SK-N-SH treated with all-trans-retinoic acid at 6 μM for 48 hours (cell line): ENCODE results near the gene PLD5.
"Not testable (repeated sequence)": the region's sequence is repeated elsewhere in the genome, so short reads cannot be mapped to it uniquely, and the experiment has no call there.

Experiments
- ATAC-seq: fragments of 200-7000 bp; cut with Tn5 transposase; 3 replicates; pipeline ENCODE4 v1.9.1; 2020; ENCODE audit warnings: mild to moderate bottlenecking, moderate library complexity
- ARNTL ChIP-seq: fragments of 450-650 bp; formaldehyde crosslinking; IDR thresholded peaks from 2 replicates; pipeline ENCODE4 v1.5.0; 2020; ENCODE audit warnings: low read depth, mild to moderate bottlenecking, moderate library complexity, borderline replicate concordance
- CSDC2 ChIP-seq: fragments of 250-450 bp; sonication (Bioruptor Pico); IDR thresholded peaks from 2 replicates; pipeline ENCODE4 v1.5.0; 2020; ENCODE audit warnings: mild to moderate bottlenecking, moderate library complexity
- CSRNP3 ChIP-seq: fragments of 250-450 bp; sonication (Bioruptor Pico); IDR thresholded peaks from 2 replicates; pipeline ENCODE4 v1.5.1; 2021; ENCODE audit warnings: mild to moderate bottlenecking, moderate library complexity
- ESRRG ChIP-seq: fragments of 250-450 bp; sonication (Bioruptor Pico); IDR thresholded peaks from 2 replicates; pipeline ENCODE4 v1.6.1; 2021; ENCODE audit warnings: mild to moderate bottlenecking
- ISL1 ChIP-seq: fragments of 250-450 bp; sonication (Bioruptor Pico); IDR thresholded peaks from 2 replicates; pipeline ENCODE4 v2.1.2; 2022; ENCODE audit warnings: mild to moderate bottlenecking, moderate library complexity
- POU6F1 ChIP-seq: fragments of 250-450 bp; sonication (Bioruptor Pico); IDR thresholded peaks from 2 replicates; pipeline ENCODE4 v1.8.0; 2021; ENCODE audit warnings: low read depth, mild to moderate bottlenecking, moderate library complexity, borderline replicate concordance
- PPARA ChIP-seq: fragments of 250-450 bp; sonication (Bioruptor Pico); IDR thresholded peaks from 2 replicates; pipeline ENCODE4 v1.5.0; 2020; ENCODE audit warnings: mild to moderate bottlenecking, borderline replicate concordance
- SNAI2 ChIP-seq: fragments of 250-450 bp; sonication (Bioruptor Pico); IDR thresholded peaks from 2 replicates; pipeline ENCODE4 v1.5.0; 2020; ENCODE audit warnings: mild to moderate bottlenecking, moderate library complexity
- ZC3H10 ChIP-seq: fragments of 250-450 bp; sonication (Bioruptor Pico); IDR thresholded peaks from 2 replicates; pipeline ENCODE4 v1.5.1; 2021; ENCODE audit warnings: mild to moderate bottlenecking, moderate library complexity
- ZFP3 ChIP-seq: fragments of 250-450 bp; sonication (Bioruptor Pico); IDR thresholded peaks from 2 replicates; pipeline ENCODE4 v1.5.0; 2020; ENCODE audit warnings: mild to moderate bottlenecking, moderate library complexity
- ZFP30 ChIP-seq: fragments of 450-650 bp; formaldehyde crosslinking; IDR thresholded peaks from 2 replicates; pipeline ENCODE4 v1.5.0; 2022; ENCODE audit warnings: mild to moderate bottlenecking, moderate library complexity
- ZNF565 ChIP-seq: fragments of 450-650 bp; formaldehyde crosslinking; conservative IDR thresholded peaks from 2 replicates; pipeline ENCODE4 v1.5.0; 2020; ENCODE audit warnings: low read depth, mild to moderate bottlenecking, moderate library complexity
- ZNF70 ChIP-seq: fragments of 450-650 bp; formaldehyde crosslinking; IDR thresholded peaks from 2 replicates; pipeline ENCODE4 v1.5.0; 2020; ENCODE audit warnings: mild to moderate bottlenecking, moderate library complexity
- ZNF8 ChIP-seq: fragments of 450-650 bp; formaldehyde crosslinking; IDR thresholded peaks from 2 replicates; pipeline ENCODE4 v1.5.0; 2020; ENCODE audit warnings: mild to moderate bottlenecking, moderate library complexity
- TF ChIP-seq, protein P1 (sequence below): fragments of 250-450 bp; sonication (Bioruptor Pico); IDR thresholded peaks from 2 replicates; pipeline ENCODE4 v1.5.1; 2020; ENCODE audit warnings: low read depth, mild to moderate bottlenecking, moderate library complexity
- TF ChIP-seq, protein P2 (sequence below): fragments of 250-450 bp; sonication (Bioruptor Pico); IDR thresholded peaks from 2 replicates; pipeline ENCODE4 v1.8.0; 2020; ENCODE audit warnings: mild to moderate bottlenecking, moderate library complexity, borderline replicate concordance
- TF ChIP-seq, protein P3 (sequence below): fragments of 250-450 bp; sonication (Bioruptor Pico); IDR thresholded peaks from 2 replicates; pipeline ENCODE4 v1.5.0; 2020; ENCODE audit warnings: mild to moderate bottlenecking, moderate library complexity

Gene PLD5

DNA sequence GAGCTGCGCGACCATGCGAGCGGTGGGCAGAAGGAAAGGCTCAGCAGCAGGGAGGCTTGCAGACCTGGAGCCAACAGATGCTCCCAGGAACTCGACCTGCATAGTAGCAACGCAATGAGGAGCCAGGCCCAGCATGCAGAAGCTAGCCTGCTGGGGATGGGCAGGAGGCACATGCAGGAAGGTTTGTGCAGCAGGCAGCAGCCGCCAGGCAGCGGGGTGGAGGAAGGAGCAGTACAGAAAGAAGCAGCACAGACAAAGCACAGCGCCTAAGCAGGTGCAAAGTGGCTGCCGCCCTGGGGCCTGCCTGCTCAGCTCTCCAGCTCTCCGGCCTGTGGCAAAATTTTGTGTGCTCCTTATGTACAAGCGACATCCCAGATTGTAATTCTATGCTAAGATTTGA lies 312.1 kb downstream of the PLD5 start:
- TF ChIP-seq ZFP3 (no peak), ZFP30 (CRISPR knock-in tag) (no peak), ZC3H10 (CRISPR knock-in tag) (no peak), POU6F1 (CRISPR knock-in tag) (no peak), ZNF70 (CRISPR knock-in tag) (no peak), ARNTL (CRISPR knock-in tag) (no peak), PPARA (no peak), CSDC2 (CRISPR knock-in tag) (no peak)
- TF ChIP-seq, protein P1, sequence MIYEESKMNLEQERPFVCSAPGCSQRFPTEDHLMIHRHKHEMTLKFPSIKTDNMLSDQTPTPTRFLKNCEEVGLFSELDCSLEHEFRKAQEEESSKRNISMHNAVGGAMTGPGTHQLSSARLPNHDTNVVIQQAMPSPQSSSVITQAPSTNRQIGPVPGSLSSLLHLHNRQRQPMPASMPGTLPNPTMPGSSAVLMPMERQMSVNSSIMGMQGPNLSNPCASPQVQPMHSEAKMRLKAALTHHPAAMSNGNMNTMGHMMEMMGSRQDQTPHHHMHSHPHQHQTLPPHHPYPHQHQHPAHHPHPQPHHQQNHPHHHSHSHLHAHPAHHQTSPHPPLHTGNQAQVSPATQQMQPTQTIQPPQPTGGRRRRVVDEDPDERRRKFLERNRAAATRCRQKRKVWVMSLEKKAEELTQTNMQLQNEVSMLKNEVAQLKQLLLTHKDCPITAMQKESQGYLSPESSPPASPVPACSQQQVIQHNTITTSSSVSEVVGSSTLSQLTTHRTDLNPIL = no peak
- TF ChIP-seq, protein P2, sequence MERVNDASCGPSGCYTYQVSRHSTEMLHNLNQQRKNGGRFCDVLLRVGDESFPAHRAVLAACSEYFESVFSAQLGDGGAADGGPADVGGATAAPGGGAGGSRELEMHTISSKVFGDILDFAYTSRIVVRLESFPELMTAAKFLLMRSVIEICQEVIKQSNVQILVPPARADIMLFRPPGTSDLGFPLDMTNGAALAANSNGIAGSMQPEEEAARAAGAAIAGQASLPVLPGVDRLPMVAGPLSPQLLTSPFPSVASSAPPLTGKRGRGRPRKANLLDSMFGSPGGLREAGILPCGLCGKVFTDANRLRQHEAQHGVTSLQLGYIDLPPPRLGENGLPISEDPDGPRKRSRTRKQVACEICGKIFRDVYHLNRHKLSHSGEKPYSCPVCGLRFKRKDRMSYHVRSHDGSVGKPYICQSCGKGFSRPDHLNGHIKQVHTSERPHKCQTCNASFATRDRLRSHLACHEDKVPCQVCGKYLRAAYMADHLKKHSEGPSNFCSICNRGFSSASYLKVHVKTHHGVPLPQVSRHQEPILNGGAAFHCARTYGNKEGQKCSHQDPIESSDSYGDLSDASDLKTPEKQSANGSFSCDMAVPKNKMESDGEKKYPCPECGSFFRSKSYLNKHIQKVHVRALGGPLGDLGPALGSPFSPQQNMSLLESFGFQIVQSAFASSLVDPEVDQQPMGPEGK (CRISPR knock-in tag) = no peak
- ATAC-seq = no peak

DNA sequence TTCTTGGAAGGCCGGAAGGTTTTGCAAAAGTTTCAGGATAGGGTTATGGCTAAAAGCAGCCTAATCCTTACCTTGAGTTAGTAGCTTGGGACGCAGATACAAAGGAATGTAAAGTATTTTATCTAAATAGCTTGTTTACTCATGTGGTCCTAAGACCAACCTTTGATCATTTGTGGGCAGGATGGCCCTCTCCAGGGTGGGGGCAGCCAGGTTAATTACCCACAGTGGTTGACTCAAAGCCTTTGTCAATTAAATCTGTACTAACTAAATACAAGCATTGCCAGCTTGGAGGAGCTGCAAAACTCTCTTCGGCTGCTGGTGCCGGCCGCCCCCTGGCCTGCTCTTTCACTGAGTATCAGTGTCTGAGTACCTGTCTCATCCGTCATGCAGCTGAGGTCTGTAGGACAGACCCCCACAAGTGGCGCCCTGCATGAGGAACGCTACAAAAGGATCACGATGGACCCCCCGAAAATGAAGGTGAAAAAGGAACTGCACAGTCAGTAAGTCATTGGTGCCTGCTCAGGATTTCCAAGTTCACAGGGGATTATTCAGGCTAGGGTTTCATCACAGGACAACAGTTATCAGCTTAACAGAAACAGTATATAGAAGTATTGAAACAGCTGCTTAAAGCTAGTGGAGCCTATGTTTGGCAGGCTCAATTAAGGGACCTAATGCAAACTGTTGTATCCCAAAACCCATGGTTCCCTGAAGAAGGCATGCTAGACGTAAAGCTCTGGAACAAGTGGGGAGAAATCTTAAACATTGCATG lies 313.1 kb downstream of the PLD5 start:
- TF ChIP-seq ESRRG (CRISPR knock-in tag) (no peak), SNAI2 (no peak), ZFP30 (CRISPR knock-in tag) (no peak), ISL1 (no peak), ZNF70 (CRISPR knock-in tag) (no peak), ZNF565 (CRISPR knock-in tag) (no peak), CSRNP3 (no peak), ZNF8 (CRISPR knock-in tag) (no peak), ZFP3 (no peak), PPARA (no peak), ZC3H10 (CRISPR knock-in tag) (no peak)
- TF ChIP-seq, protein P3, sequence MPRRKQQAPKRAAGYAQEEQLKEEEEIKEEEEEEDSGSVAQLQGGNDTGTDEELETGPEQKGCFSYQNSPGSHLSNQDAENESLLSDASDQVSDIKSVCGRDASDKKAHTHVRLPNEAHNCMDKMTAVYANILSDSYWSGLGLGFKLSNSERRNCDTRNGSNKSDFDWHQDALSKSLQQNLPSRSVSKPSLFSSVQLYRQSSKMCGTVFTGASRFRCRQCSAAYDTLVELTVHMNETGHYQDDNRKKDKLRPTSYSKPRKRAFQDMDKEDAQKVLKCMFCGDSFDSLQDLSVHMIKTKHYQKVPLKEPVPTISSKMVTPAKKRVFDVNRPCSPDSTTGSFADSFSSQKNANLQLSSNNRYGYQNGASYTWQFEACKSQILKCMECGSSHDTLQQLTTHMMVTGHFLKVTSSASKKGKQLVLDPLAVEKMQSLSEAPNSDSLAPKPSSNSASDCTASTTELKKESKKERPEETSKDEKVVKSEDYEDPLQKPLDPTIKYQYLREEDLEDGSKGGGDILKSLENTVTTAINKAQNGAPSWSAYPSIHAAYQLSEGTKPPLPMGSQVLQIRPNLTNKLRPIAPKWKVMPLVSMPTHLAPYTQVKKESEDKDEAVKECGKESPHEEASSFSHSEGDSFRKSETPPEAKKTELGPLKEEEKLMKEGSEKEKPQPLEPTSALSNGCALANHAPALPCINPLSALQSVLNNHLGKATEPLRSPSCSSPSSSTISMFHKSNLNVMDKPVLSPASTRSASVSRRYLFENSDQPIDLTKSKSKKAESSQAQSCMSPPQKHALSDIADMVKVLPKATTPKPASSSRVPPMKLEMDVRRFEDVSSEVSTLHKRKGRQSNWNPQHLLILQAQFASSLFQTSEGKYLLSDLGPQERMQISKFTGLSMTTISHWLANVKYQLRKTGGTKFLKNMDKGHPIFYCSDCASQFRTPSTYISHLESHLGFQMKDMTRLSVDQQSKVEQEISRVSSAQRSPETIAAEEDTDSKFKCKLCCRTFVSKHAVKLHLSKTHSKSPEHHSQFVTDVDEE (CRISPR knock-in tag) = no peak
- TF ChIP-seq, protein P2 (CRISPR knock-in tag) = no peak
- TF ChIP-seq, protein P1 = no peak
- no peak for ATAC-seq

DNA sequence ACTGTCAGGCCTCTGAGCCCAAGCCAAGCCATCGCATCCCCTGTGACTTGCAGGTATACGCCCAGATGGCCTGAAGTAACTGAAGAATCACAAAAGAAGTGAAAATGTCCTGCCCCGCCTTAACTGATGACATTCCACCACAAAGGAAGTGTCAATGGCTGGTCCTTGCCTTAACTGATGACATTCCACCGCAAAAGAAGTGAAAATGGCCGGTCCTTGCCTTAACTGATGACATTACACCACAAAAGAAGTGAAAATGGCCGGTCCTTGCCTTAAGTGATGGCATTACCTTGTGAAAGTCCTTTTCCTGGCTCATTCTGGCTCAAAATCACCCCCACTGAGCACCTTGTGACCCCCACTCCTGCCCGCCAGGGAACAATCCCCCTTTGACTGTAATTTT lies 314.2 kb downstream of the PLD5 start:
- ATAC-seq = not testable (repeated sequence)
